Renal pelvis (tissue), 4 donors: ENCODE measurements around the gene MXD3. TPM values are rescaled to one million over a fixed set of nuclear protein-coding genes. Genes with fewer than 3 reads are reported as not detected.
"Not testable (repeated sequence)": the region's sequence is repeated elsewhere in the genome, so short reads cannot be mapped to it uniquely, and the experiment has no call there.

Experiments used
- DNase-seq: peaks from one replicate; pipeline ENCODE4 v3.0.0-alpha.2; 2013
- polyA plus RNA-seq, 3 donors: library from polyadenylated mRNA; unstranded; fragments of 120-200 nt; gene quantifications; one replicate each; pipeline ENCODE4 v1.2.1, GENCODE V29; 2013; ENCODE audit not compliant: insufficient read length in 3 of 3

Gene MXD3
- polyA plus RNA-seq, 3 donors: 22.4 to 30.8 (median 26.2) TPM

DNA sequence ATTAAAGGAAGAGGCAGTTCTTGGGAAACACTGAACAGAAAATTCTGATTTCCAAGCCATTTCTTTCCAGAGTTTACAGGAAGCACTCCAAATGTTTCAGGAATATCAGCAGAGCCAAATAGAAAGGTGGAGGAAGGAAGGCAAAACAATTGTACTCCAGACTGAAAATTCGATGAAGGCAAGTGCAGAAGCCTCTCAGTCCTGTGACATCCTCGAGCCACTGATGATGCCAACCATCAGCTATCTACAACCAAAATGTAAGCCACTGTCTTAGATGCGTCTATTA lies 37.6 kb upstream of the MXD3 start:
- DNase-seq: no peak

GRCh38 chr5:177347699-177348098 lies 36.0 kb upstream of the MXD3 start:
- no peak for DNase-seq

DNA sequence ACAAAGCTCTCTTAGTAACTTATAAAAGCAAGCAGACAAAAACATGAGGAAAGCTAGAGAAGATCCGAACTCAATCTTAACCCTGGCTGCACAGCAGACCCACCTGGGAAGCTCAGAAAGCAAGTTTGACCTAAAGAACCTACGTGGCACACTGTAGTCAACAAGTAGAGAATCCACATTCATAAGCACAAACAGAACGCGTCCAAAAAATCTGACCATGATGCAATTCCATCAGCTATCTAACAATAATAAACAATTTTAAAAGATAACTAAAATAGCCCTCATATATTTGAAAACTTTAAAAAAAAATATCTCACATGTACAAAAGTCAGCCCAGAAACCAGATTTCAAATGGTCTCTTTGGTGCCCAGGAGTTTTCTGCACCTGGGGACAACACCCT lies 35.1 kb upstream of the MXD3 start:
- DNase-seq: no peak

GRCh38 chr5:177344891-177345290 lies 33.2 kb upstream of the MXD3 start:
- no peak for DNase-seq

GRCh38 chr5:177343777-177344176 lies 32.1 kb upstream of the MXD3 start:
- DNase-seq: no peak

GRCh38 chr5:177343000-177343399 lies 31.3 kb upstream of the MXD3 start:
- DNase-seq: not testable (repeated sequence)

- DNase-seq: no peak
Observed at GRCh38 chr5:177339107-177339638, 27.5 kb upstream of the MXD3 start.

- DNase-seq: no peak
Observed at GRCh38 chr5:177338251-177339106, 26.8 kb upstream of the MXD3 start.

- no peak for DNase-seq
Observed at GRCh38 chr5:177336603-177337494, 25.2 kb upstream of the MXD3 start.

DNA sequence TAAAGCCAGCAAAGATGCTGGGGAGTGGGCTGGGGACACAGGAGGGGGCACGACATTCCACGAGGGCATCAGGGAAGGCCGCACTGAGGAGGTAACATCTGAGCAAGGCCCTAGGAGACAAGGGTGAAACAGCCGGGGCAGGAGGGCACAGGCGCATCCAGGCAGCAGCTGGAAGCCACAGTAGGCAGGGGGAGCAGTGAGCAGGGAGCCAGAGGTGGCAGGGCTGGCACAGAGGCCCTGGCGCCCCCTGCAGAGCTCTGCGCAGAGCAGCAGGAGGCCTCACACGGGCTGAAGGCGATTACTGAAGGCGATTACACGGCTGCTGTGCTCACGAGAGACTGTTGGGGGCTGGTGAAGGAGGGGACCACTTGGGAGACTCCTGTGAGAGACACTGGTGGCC lies 24.4 kb upstream of the MXD3 start:
- no peak for DNase-seq

DNA sequence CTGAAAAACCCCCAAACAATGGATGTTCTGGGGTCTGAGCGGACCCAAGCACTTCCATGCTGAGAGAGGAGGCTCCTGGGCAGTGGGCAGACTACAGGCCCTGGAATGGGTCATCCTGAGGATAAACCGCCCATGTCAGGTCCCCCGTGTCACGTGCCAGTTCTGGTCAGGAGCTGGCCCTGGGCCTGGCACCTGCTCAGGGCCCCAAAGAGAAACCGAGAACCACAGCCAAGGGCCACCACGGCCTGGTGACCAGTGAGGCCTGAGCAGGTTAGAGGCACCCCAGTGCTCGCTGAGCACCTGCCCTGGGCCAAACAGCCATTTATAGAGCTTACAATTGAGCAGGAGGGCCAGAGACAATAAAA lies 24.0 kb upstream of the MXD3 start:
- no peak for DNase-seq

GRCh38 chr5:177334781-177335700 lies 23.3 kb upstream of the MXD3 start:
- DNase-seq: no peak

DNA sequence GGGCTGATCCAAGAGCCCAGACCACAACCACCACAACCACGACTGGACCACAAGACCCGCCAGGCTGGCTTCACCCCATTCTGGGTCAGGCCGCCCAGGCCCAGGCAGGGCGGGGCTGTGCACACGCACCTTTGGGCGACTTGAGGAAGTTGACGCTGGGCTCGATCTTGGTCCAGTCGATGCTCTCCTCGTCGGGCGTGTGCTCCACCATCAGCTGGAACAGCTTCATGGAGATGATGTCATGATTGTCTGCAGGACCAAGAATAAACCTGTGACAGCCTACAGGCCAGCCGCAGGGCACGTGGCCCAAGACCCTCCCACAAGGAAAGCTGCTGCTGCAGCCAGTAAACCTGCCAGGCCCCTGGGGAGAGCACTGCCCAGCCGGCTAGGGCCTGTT lies 22.5 kb upstream of the MXD3 start:
- DNase-seq: no peak

GRCh38 chr5:177333420-177334154 lies 21.9 kb upstream of the MXD3 start:
- DNase-seq: no peak

- no peak for DNase-seq
Observed at GRCh38 chr5:177332896-177333260, 21.2 kb upstream of the MXD3 start.

- DNase-seq: no peak
Observed at GRCh38 chr5:177332031-177332895, 20.6 kb upstream of the MXD3 start.

DNA sequence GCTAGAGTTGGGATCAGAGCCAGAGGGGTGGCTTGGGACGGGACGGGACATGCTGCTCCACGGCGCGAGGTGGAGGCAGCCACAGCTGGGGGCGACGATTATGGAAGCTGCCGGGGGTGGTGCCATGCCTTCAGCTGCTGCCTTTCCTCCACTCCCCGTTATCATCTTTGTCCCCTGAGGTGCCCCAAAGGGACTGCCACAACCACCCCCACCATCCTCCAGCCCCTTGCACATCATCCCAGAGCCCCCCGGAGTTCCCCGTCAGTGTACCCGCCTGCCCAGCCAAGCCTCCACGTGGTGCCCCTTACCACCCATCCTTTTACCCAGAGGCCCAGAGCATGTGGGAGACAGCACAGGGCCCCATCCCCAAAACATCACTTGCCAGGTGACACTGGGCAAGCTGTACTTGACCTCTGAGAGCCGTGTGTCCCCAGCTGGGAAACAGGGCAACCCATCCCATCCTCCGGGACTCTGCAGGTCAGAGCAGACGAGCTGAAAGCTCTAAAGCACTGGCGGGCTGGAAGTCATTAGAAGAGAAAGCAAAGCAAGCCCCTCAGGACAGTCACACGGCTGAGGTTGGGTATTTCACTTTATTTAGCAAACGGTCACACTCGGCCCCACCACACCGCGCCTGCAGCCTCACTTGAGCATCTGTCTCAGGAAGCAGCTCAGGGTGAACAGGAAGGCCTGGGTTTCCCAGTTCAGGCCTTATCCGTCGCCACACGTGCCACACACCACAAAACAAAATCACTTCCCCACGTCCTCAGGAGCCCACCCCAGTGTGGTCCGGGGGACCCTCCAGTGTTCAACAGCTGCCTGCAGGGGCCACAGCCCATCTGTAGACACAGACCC lies 19.5 kb upstream of the MXD3 start:
- DNase-seq: no peak

GRCh38 chr5:177329883-177330282 lies 18.2 kb upstream of the MXD3 start:
- no peak for DNase-seq

- no peak for DNase-seq
Observed at GRCh38 chr5:177328545-177329231, 17.0 kb upstream of the MXD3 start.
